Epithelial cell of prostate (primary cell): Measurements from ENCODE around the gene DDX55.

Experiments
- DNase-seq: peaks from one replicate; pipeline ENCODE4 v3.0.0-alpha.2; 2011; ENCODE audit warnings: low read depth, low spot score
- H3K27ac ChIP-seq: fragments of 450-650 bp; 2 replicates; pipeline ENCODE4 v1.5.1; 2017; ENCODE audit warnings: mild to moderate bottlenecking

DDX55 gene

DNA sequence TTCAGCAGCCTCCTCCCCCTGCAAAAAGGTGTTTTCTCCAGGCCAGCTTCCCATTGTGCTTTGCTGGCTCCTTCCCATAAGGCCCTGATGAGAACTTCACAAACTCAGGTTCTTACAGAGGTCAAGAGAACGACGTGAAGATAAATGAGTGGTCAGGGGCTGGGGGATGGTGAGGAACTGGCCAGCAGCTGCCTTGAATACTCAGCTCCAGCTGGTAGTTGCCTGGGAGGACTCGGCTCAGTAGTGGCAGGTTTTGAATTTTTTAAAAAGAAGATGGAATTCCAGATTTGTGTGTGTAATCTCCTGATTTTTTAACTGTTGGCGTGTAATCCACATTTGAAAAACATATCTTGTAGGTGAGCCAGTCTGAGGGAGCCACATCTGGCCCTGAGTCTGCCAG is 5.9 kb downstream of the DDX55 start:
- no peak overlapping the region for H3K27ac ChIP-seq
- DNase-seq: no peak

DNA sequence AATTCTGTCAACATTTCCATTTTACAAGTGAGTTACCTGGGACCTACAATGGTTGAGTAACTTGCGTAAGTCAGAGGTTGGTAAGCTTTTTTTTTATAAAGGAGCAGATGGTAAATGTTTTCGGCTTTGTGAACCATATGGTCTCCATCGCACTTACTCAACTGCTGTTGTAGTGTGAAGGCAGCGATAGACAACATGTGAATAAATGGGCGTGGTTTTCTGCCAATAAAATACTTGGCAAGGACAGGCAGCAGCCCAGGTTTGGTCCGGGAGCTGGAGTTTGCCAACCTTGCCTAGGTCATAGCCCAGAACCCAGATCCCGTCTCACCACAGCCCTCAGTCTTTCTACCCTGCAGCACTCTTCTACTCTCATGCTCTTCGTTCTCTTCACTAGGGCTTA is 6.3 kb downstream of the DDX55 start:
- DNase-seq: no peak
- no peak overlapping the region for H3K27ac ChIP-seq

DNA sequence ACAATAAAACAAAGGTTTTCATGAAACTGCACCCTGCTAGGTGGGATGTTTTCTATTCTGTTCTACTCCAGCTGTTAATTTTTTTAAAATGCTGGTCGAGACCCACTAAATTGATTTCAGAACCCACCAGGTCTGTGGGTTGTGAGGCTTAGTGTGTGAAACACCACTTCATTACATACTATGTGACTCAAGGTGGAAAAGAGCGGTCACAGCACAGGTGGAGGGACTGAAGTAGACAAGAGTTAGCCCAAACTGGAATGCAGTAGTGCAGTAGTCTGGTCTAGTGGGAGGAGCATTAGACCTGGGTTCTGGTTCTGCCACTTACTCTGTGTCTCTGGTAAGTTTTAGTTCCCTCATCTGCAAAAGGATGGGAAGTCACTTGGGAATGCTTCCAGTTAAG is 12.2 kb downstream of the DDX55 start:
- H3K27ac ChIP-seq: no peak overlapping the region

DNA sequence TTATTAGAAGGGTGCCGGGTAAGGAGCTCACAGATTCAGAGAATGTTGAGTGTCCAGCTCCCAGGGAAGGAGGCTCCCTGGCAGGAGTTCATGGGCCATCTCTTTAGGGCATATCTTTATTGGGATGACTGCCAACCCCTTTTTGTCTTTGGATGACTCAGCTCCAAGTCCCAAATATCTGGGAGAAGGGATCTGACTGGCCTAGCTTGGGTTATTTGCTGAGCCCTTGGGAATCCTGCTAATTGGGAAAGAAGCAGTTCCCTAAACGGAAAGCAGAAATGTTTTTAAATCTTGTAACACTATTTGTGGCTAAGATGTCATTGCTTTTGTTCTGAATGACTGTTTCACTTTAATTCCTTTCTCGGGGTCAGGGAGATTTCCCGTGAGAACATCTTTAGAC is 12.6 kb downstream of the DDX55 start:
- H3K27ac ChIP-seq: no peak overlapping the region
- DNase-seq: no peak

More for the DNA sequence above, 12.2 kb downstream of the DDX55 start:
- DNase-seq: no peak

DNA sequence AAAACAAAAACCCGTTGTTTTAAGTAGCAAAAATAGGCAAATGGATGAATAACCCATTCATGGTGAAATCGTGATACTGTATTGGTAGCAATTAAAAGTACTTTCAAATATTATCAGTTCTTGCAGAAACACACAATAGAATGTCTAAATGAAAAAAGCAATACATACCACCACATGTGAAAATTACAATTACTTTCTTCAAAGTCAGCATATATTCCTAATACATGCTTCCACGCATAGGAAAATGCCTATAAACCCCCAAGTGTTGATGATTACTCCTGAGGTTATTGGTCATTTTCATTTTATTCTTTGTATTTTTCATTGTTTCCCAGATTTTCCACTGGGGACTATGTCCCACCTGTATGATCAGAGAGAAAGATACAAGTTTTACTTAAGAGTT is 15.2 kb downstream of the DDX55 start:
- DNase-seq: no peak
- no peak overlapping the region for H3K27ac ChIP-seq

DNA sequence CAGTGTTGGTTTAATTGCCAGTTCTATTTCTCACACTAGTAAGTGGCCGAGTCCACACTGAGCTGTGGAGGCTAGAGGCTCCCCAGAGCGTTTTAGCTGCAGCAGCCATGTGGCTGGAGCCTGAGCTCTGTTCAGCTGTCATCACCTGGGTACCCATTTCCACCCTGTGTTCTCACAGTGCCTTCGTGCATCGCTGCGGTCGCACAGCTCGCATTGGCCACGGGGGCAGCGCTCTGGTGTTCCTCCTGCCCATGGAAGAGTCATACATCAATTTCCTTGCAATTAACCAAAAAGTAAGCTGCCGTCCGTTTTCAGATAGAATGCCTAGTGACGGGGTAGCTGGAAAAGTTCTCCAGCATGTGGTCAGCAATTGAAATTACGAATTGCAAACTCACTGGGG is 15.7 kb downstream of the DDX55 start:
- no peak overlapping the region for H3K27ac ChIP-seq

DNA sequence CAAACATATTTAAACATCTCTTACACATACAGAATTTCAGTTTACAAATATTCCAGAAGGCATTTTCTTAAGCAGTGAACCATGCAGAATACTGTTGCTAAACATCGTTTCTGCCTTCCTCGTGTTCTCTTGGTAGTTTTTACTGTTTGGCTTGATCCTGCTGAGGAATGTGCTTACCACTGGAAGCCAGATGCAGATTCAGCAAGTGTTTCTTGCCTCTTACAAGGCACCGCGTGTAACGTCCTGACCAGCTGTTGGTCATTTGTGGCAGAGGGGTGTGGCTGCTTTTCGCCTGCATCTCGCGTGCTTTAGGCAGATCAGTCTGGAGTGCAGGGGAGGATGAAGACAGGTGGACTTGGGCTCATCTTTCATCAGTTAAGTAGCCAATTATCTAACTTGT is 19.2 kb downstream of the DDX55 start:
- peak overlapping the region; percentile 83 for H3K27ac ChIP-seq
- DNase-seq: no peak

More for the DNA sequence above, 15.7 kb downstream of the DDX55 start:
- DNase-seq: no peak

DNA sequence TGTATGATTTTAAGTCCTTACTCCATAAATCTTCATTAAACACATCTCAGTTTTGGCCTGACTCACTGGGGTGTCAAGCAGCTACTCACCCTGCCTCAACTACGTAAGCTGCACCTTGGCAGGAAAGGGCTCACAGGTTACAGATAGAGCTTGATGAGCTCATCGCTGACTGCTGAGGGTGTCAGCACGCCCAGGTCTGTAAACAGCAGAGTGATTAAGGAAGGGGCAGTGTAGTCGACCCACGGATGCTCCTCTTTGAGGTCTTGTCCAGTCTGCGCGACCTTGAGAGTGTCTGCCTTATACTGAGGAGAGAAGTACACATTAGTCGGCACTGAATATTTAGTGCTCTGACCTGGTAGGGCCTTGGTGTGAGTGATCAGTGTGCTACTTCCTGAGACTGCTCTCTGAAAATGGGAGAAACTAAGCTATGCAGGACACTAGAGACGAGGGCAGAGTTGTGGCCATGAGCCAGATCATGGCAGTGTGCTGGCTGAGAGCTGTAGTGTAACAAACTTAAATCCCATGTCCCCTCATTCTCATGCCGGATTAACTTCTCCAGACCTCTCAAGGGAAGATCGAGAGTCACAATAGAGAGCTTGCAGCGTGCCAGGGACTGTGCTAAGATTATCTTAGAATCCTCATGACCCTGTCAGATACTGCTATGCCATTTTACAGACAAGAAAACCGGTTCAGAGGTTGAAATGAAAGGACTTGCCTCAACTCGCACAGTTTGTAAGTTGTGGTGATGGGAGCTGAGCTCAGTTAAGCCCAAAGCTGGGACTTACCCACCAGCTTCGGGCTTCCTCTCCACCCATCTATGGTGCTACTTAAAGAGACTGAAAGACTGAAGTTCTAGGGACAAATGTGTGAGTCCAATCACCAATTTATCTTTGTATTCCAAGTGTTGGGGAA is 20.0 kb downstream of the DDX55 start:
- peak; percentile 65 for DNase-seq
- peak overlapping the region; percentile 83 for H3K27ac ChIP-seq

DNA sequence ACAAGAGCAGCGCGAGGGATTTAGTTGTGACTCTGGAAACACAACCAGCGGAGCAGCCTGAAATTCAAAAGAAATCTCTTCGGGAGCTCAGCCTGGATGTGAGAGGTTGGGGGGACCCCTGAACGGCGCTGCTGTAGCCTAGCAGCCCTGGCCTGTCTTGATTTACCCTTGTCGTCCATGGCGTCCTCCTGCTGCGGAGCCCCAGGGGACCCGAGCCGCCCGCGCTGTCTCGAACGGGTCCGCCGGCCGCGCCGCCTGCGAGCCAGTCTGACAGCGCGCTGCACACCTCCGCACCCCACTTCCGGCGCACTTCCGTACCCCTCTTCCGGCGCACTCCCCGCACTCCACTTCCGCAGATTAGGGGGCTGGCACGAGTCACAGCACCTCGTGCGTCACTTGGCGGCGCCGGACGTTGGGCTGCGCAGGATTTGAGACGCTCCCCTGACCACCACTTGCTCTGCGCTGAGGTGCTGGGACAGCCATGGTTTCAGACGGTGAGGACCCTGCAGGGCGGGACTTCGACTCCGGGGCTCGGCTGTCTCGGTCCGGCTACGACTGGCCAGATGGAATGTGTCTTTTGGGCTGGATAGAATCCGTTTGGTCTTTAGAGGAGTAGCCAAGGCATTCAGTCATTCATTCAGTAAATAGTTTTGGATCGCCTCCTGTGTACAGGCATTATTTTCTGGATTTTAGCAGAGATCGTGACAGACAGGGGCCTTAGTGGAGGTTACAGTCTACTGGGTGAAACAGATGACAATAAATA is 31.7 kb downstream of the DDX55 start, which contains the start of the genes EIF2B1 and GTF2H3:
Gene EIF2B1 (minus strand): TSS at position 308 of the 763 bp plus-strand sequence. CDS start 129 bp downstream, at position 179.
Gene GTF2H3 (plus strand): TSS at position 451 of the 763 bp plus-strand sequence. CDS start 31 bp downstream, at position 482.
- peak; percentile 81 for DNase-seq
- peak within 1 kb of the TSS; percentile 56 for H3K27ac ChIP-seq

DNA sequence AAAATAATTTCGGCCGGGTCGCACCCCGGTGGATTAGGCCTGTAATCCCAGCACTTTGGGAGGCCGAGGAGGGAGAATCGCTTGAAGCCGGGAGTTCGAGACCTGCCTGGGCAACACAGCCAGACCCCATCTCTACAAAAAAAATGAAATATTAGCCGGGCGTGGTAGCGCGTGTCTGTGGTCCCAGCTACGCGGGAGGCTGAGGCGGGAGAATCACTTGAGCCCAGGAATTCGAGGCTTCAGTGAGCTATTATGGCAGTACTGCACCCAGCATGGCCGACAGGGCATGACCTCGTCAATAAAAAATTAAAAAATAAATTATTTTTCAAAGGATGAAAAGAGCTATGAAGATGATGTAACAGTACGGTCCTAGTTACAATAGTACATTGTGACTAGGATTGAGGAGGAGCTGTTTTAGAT is 32.3 kb downstream of the DDX55 start:
- H3K27ac ChIP-seq: peak overlapping the region; percentile 56
- DNase-seq: no peak

DNA sequence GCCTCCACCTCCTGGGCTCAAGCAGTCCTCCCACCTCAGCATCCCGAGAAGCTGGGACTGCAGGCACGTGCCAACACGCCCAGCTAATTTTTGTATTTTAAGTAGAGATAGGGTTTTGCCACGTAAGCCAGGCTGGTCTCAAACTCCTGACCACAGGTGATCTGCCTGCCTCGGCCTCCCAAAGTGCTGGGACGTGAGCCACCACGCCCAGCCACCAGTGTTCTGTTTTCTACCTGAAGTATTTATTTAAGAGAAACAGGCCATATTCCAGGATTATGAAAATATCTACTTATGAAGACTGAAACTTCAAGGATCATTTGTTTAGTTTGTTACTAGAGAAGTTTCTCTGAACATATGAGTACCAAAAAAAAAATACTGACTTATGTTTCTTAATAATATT is 42.0 kb downstream of the DDX55 start:
- DNase-seq: no peak
- no peak overlapping the region for H3K27ac ChIP-seq

DNA sequence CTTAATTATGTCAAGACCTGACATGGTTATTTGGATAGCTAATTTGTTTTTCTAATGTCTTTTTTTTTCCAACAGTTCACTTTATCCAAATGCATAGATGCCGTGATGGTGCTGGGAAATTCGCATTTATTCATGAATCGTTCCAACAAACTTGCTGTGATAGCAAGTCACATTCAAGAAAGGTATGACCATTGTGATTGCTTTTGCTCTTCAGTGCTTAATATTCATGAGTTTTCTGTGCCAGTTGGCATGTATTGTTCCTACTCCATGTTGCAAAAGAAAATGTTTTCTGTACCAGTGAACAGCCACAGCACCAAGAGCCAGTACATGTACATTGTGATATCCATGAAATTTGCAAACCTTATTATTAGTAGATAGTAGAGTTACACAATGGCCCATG is 43.5 kb downstream of the DDX55 start:
- H3K27ac ChIP-seq: no peak overlapping the region
- DNase-seq: no peak

DNA sequence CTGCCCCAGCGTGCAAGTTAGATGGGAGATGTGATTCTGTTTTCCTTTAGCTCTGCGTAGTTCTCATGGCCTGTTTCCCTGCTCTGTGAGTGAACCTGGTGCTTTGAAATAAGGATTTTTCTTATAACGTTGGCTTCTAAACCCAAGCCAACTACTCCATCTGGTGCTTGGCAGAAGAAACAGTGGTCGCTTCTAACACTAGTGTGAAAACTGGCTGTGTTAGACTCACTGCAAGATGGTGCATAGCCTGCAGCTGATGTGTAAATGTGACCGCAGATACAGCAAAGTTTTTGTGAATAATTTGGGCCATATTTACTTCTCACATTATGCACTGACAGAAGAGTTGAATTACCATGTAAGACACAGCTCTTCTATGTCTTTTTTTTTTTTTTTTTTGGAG is 44.0 kb downstream of the DDX55 start:
- DNase-seq: no peak
- no peak overlapping the region for H3K27ac ChIP-seq

DNA sequence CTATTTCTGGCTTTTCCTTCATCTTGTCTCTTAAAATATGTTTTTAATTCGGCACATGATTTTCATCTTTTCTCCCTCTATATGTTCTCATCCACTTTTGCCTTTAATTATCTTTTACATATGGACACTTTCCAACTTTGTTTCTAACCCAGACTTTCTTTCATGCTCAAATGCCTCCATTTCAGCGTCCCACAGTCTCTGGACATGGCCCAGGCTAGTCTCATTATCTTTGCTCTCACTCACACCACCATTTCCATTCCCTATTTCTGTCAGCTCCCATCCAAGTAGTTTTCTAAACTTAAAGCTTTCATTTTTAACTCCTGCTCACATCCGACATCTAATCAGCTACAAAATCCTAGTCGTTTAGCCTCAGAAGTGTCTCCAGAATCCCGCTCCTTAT is 46.5 kb downstream of the DDX55 start:
- no peak for DNase-seq
- no peak overlapping the region for H3K27ac ChIP-seq

DNA sequence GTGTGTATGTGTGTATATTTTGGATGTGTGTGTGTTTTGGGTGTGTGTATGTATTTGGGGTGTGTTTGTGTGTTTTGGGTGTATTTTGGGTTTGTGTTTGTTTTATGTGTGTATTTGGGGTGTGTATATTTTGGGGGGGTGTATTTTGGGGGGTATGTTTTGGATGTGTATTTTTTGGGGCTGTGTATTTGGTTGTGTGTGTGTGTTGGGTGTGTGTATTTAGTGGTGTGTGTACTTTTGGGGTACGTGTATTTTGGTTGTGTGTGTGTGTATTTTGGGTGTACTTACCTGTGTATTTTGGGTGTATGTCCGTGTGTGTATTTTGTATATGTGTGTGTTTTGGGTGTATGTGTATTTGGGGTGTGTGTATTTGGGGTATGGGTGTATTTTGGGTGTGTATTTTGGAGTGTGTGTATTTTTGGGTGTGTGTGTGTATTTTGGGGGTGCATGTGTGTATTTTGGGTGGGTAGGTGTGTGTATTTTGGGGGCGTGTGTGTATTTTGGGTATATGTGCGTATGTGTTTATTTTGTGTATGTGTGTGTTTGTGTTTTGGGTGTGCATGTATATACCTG is 52.3 kb downstream of the DDX55 start:
- no peak overlapping the region for H3K27ac ChIP-seq
- DNase-seq: no peak

DNA sequence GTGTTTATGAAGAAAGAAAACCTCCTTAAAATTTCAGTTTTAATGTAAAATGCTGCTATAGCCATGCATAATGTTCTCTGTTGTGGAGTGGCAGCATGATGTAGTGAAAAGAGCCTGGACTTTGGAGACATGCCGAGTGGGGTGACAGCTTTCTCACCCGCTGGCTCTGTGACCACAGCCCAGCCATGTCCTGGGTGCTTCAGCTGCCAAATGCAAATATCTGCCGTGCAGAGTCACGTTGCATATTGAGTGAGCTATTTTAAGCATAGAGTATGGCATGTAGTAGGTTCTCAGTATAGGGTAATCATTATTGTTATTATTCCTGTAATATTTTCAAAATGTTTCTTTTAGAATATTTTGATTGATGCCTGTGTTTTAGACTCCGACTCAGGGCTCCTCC is 53.5 kb downstream of the DDX55 start:
- no peak for DNase-seq
- H3K27ac ChIP-seq: no peak overlapping the region

DNA sequence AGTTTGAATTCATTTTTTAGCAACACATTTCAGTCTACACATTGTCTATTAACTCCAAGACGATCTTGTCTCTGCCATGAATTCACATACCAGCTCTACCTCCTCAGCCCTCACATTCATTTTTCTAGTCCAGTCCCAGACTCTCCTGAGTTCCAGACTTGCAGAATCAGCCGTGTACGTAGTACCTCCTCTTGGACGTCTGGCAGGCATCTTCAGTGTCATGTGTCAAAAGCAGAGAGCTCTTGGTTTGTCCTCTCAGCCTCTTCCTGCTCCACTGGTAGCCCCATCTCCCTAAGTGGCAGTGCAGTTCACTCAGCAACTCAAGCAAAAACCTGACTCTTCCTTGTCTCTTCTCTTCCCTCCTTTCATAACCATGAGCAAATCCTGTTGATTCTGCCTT is 54.5 kb downstream of the DDX55 start:
- DNase-seq: no peak
- no peak overlapping the region for H3K27ac ChIP-seq

DNA sequence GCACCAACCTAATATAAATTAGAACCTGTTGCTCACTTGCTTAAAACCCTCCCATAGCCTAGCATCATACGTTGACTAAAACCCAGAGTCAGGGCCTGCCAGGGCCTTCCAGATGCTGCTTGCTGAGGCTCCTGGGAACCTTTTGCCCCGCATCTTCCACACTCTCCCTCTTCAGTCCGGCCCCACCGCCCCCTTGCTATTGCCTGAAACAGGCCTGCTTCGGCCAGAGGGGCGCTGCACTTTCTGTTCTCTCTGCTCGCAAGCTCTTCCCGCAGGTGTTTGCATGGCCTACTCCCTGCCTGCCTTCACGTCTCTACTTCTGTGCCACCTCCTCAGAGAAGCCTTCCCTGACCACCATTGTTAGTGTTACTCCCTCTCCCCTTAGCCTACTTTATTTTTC is 55.3 kb downstream of the DDX55 start:
- no peak for DNase-seq
- no peak overlapping the region for H3K27ac ChIP-seq

DNA sequence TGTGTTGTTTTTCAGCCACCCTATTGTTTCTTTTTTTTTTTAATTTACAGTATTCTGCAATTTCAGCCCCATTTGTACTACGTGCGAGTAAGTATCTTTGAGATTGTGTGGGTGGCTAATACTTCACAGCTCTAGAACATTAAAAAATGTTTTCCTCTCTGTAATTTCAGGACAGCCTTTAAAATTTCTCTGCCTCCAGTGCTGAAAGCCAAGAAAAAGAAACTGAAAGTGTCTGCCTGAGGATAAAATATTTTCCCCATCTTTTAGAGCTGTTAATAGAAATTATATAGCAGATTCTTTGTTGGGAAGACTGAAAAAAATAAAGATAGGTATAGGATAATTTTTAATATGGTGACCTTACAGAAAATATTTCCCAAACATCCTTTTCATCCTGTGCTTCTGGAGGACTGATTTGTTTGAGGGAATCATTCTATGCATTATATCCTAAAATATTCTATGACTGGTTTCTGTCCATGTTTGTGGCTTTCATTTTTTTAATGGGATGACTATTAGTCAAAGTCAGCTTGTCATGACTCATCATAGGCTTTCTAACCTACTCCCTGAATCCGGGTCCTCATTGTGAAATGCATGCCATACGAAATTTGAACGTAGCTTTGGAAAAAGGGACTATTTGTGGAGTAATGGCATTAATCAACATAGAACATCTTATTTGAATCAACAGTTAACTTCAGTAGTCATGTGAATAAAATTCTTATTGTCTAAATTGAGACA is 58.3 kb downstream of the DDX55 start:
- DNase-seq: peak; percentile 66
- peak overlapping the region; percentile 77 for H3K27ac ChIP-seq

DNA sequence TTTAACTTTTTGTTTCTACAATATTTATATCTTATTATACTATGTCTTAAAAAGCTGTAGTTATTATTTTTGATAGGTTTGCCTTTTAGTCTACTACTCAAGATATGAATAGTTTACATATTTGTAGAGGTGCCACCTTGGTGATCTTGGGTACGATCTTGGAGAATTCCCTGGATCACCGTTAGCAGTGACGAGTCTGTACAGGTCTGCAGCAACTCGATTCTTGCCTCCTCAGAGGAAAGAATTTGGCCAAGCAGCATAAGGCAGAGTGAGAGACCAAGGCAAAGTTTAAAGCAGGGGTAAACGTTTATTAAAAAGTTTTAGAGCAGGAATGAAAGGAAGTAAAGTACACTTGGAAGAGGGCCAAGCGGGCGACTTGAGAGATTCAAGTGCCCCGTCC is 65.9 kb downstream of the DDX55 start:
- H3K27ac ChIP-seq: no peak overlapping the region
- no peak for DNase-seq
